HepG2 (cell line): ENCODE data around the gene NEK11. TPM values are rescaled to one million over a fixed set of nuclear protein-coding genes. Genes with fewer than 3 reads are reported as not detected.

ENCODE experiments used
- KLF15 ChIP-seq: sonication (generic); formaldehyde crosslinking; IDR thresholded peaks from 2 replicates; pipeline ENCODE4 v1.8.1; 2023; ENCODE audit warnings: borderline replicate concordance, mild to moderate bottlenecking, inconsistent platforms, missing genetic modification reagents, mixed read lengths
- NR0B2 ChIP-seq: sonication (generic); formaldehyde crosslinking; IDR thresholded peaks from 2 replicates; pipeline ENCODE4 v1.4.0; 2020; ENCODE audit warnings: mild to moderate bottlenecking, missing genetic modification reagents
- RBM22 ChIP-seq: fragments of 200-400 bp; formaldehyde crosslinking; optimal IDR thresholded peaks from 2 replicates; pipeline ENCODE3; 2017; ENCODE audit warnings: mild to moderate bottlenecking, low read length, moderate library complexity
- SRY ChIP-seq: sonication (generic); formaldehyde crosslinking; IDR thresholded peaks from 2 replicates; pipeline ENCODE4 v1.8.0; 2022; ENCODE audit warnings: mild to moderate bottlenecking, missing genetic modification reagents
- ZBTB39 ChIP-seq: sonication (generic); formaldehyde crosslinking; IDR thresholded peaks from 2 replicates; pipeline ENCODE4 v1.5.0; 2020; ENCODE audit warnings: missing genetic modification reagents
- ZKSCAN5 ChIP-seq: sonication (generic); formaldehyde crosslinking; IDR thresholded peaks from 2 replicates; pipeline ENCODE4 v1.5.1; 2020; ENCODE audit warnings: mild to moderate bottlenecking, missing genetic modification reagents
- ZNF570 ChIP-seq: sonication (generic); formaldehyde crosslinking; IDR thresholded peaks from 2 replicates; pipeline ENCODE4 v1.4.0; 2020; ENCODE audit warnings: mild to moderate bottlenecking, missing genetic modification reagents, borderline replicate concordance
- ZNF780A ChIP-seq: sonication (generic); formaldehyde crosslinking; IDR thresholded peaks from 2 replicates; pipeline ENCODE4 v1.8.0; 2022; ENCODE audit warnings: mild to moderate bottlenecking, missing genetic modification reagents, moderate library complexity
- polyA plus RNA-seq, 8 experiments: library from polyadenylated mRNA; depleted of rRNA in 3 of 8; stranded (reverse) in 7 of 8; unstranded in 1 of 8; fragments of >200 nt; fragmentation: Illumina TruSeq in 4 of 8; extraction: Trizol in 4 of 8; gene quantifications; 2 replicates each; pipeline versions ENCODE4 v1.2.1 to v1.2.3, GENCODE V29; 2011 to 2016; ENCODE audit warnings: low read depth in 4 of 8, missing spikeins in 1 of 8, mixed read lengths in 1 of 8; ENCODE audit not compliant: insufficient read depth in 1 of 8
- total RNA-seq, 5 experiments: library from RNA; depleted of rRNA; stranded (reverse); fragments of >200 nt; fragmentation: Illumina TruSeq; extraction: Trizol; gene quantifications; 2 replicates each; pipeline ENCODE4 v1.2.3, GENCODE V29; 2016; ENCODE audit warnings: low read depth in 1 of 5
- TF ChIP-seq, protein P1 (sequence below): sonication (generic); formaldehyde crosslinking; IDR thresholded peaks from 2 replicates; pipeline ENCODE4 v1.4.0; 2020; ENCODE audit warnings: mild to moderate bottlenecking, missing genetic modification reagents

NEK11 gene
- total and polyA plus RNA-seq, 2 of the 13 experiments (the other 11 are each of a cell fraction or from before 2014, with no cell fraction given): 0.95 to 2.2 TPM

DNA sequence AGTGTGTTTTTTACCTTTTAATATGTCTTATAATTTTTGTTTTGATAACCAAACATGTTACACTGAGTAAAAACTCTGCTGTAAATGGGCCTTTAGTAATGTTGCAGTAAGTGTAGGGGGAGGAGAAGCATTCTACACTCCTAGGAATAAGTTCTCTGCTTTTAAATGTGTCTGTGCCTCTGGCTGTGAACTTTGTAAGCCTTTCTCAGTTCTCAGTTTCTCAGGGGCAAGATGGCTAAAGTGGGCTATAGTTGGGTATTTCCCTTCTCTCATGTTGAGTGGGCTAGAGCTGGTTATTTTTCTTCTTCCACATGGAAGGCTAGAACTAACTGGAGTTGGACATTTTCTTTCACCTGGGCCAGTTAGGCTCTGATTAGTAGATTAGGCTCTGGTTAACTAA is 279.6 kb downstream of the NEK11 start (continued):
- TF ChIP-seq, protein P1, sequence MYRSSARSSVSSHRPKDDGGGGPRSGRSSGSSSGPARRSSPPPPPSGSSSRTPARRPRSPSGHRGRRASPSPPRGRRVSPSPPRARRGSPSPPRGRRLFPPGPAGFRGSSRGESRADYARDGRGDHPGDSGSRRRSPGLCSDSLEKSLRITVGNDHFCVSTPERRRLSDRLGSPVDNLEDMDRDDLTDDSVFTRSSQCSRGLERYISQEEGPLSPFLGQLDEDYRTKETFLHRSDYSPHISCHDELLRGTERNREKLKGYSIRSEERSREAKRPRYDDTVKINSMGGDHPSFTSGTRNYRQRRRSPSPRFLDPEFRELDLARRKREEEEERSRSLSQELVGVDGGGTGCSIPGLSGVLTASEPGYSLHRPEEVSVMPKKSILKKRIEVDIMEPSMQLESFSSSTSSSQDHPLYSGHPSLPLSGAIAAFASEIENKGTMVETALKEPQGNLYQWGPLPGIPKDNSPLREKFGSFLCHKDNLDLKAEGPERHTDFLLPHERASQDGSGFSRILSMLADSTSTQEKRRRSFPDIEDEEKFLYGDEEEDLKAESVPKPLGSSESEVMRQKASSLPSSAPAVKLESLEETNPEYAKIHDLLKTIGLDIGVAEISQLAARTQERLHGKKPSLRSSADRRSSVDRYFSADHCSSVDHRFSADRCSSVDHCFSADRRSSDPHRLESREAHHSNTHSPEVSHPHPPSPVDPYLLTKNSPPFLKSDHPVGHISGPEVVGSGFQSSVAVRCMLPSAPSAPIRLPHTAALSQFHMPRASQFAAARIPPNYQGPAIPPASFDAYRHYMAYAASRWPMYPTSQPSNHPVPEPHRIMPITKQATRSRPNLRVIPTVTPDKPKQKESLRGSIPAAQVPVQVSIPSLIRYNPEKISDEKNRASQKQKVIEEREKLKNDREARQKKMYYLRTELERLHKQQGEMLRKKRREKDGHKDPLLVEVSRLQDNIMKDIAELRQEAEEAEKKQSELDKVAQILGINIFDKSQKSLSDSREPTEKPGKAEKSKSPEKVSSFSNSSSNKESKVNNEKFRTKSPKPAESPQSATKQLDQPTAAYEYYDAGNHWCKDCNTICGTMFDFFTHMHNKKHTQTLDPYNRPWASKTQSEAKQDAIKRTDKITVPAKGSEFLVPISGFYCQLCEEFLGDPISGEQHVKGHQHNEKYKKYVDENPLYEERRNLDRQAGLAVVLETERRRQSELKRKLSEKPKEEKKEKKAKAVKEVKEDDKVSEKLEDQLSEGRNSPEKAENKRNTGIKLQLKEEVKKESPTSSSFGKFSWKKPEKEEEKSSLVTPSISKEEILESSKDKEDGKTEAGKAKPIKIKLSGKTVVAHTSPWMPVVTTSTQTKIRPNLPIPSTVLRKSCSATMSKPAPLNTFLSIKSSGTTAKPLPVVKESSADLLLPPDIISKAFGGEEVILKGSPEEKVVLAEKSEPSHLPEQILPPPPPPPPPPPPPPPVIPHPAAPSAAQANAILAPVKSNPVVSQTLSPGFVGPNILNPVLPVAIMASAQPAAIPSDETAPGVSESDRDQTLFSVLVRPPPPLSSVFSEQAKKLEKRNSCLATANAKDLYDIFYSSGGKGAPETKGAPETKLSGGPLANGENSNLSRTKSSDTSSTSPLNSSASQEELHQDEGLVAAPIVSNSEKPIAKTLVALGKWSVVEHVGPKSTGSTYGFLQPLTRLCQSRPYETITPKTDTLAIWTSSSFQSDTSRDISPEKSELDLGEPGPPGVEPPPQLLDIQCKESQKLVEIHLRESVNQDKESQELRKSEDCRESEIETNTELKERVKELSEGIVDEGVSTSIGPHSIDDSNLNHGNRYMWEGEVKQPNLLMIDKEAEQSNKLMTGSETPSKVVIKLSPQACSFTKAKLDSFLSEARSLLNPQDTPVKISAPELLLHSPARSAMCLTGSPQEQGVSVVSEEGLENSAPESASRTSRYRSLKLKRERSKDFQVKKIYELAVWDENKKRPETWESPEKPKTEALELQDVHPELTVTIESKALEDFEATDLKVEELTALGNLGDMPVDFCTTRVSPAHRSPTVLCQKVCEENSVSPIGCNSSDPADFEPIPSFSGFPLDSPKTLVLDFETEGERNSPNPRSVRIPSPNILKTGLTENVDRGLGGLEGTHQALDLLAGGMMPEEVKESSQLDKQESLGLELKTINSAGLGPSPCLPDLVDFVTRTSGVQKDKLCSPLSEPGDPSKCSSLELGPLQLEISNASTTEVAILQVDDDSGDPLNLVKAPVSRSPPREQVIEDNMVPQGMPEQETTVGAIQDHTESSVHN (CRISPR knock-in tag): no peak
- TF ChIP-seq ZKSCAN5 (CRISPR knock-in tag) (no peak), RBM22 (no peak), NR0B2 (CRISPR knock-in tag) (no peak), ZNF780A (no peak), KLF15 (CRISPR knock-in tag) (no peak), SRY (CRISPR knock-in tag) (no peak), ZNF570 (CRISPR knock-in tag) (no peak), ZBTB39 (CRISPR knock-in tag) (no peak)
